Esophagus squamous epithelium (tissue), 5 donors: ENCODE data around the gene DAPK2. TPM values are rescaled to one million over a fixed set of nuclear protein-coding genes. Genes with fewer than 3 reads are reported as not detected.
"Not testable (repeated sequence)": the region's sequence is repeated elsewhere in the genome, so short reads cannot be mapped to it uniquely, and the experiment has no call there.

ENCODE experiments used
- DNase-seq: peaks from one replicate; lab custom pipeline; 2025; lab: John Stamatoyannopoulos, UW
- H3K27ac ChIP-seq, 4 donors: fragments of 200-600 bp; sonication (generic); one replicate each; pipeline ENCODE4 v1.5.1; 2016 to 2019; ENCODE audit warnings: mild to moderate bottlenecking in 1 of 4
- H3K27me3 ChIP-seq, 4 donors: fragments of 200-600 bp; sonication (generic); 1 replicate in 3 of 4; 2 replicates in 1 of 4; pipeline versions ENCODE4 v1.5.1 to v1.6.0; 2017 to 2021; ENCODE audit warnings: antibody characterized with exemption in 1 of 4
- H3K36me3 ChIP-seq, 3 donors: fragments of 200-600 bp; sonication (generic); one replicate each; pipeline ENCODE4 v1.5.1; 2016 to 2019
- H3K4me1 ChIP-seq, 3 donors: fragments of 200-600 bp; sonication (generic); one replicate each; pipeline ENCODE4 v1.5.1; 2017 to 2019
- H3K4me3 ChIP-seq, 4 donors: fragments of 200-600 bp; sonication (generic); 1 replicate in 3 of 4; 2 replicates in 1 of 4; pipeline ENCODE4 v1.5.1; 2016 to 2019; ENCODE audit warnings: mild to moderate bottlenecking in 2 of 4, moderate library complexity in 1 of 4
- H3K9me3 ChIP-seq, 3 donors: fragments of 200-600 bp; sonication (generic); one replicate each; pipeline ENCODE4 v1.5.1; 2016 to 2019
- POLR2A ChIP-seq, 4 donors: fragments of 450-650 bp; IDR thresholded peaks; one replicate each; pipeline ENCODE4 v1.6.1; 2017; ENCODE audit warnings: antibody characterized with exemption in 4 of 4, mild to moderate bottlenecking in 4 of 4, moderate library complexity in 3 of 4
- WGBS, 2 donors: methylation state at CpG; one replicate each; pipeline ENCODE4 v1.1.5; 2018; 5-methylcytosine and 5-hydroxymethylcytosine counted together
- intact Hi-C: fragments of 100-400 bp; cut with DNase I; formaldehyde crosslinking; loops from one replicate; pipeline ENCODE4 v1.15.0; 2022
- total RNA-seq, 4 donors: library from RNA; depleted of rRNA; stranded (reverse); fragments of >200 nt; gene quantifications; one replicate each; pipeline ENCODE4 v1.1.0, GENCODE V29; 2016
- TF ChIP-seq, protein P1 (sequence below), 6 experiments: fragments of 450-650 bp in 4 of 6; fragments of 200-600 bp in 2 of 6; sonication (generic) in 2 of 6; IDR thresholded peaks; one replicate each; pipeline ENCODE4 v1.5.1; 2016 to 2019; ENCODE audit warnings: antibody characterized with exemption in 6 of 6, mild to moderate bottlenecking in 4 of 6, moderate library complexity in 4 of 6
- donor health status: DM: yes; HTN: yes; CAD: no.

DAPK2 gene
- total RNA-seq, 4 donors from 2014 or later, result 1.9 to 12.9 (median 9.8) TPM

DNA sequence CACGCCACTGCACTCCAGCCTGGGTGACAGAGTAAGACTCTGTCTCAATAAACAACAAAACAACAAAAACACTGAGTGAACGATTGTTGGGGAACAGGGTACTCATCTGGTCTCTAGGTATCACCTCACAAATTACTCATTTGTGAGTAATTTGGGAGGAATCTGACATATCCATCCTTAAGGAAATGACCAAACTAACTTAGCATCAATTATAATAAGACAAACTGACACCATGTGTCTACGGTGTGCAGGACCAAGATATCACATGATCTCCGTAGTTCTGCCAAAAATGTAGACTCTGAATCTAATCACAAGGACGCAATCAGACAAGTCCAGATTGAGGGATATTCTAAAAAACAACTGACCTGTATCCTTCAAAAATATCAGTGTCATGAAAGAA, 12.0 kb upstream of the DAPK2 start:
- 59 to 66% methylated on average over 5 of the region's 5 CpGs for WGBS, 2 donors
- Histone ChIP-seq H3K27ac (no peak overlapping the region), H3K36me3 (no peaks in the 10 kb centered on the region), H3K27me3 (no peaks in the 10 kb centered on the region), H3K4me1 (no peaks in the 10 kb centered on the region), H3K9me3 (no peaks in the 10 kb centered on the region), H3K4me3 (no peak overlapping the region)
- DNase-seq, result no peak
- TF ChIP-seq POLR2A (IDR thresholded peaks at IDR 0.05), result no peak
- TF ChIP-seq, protein P1, sequence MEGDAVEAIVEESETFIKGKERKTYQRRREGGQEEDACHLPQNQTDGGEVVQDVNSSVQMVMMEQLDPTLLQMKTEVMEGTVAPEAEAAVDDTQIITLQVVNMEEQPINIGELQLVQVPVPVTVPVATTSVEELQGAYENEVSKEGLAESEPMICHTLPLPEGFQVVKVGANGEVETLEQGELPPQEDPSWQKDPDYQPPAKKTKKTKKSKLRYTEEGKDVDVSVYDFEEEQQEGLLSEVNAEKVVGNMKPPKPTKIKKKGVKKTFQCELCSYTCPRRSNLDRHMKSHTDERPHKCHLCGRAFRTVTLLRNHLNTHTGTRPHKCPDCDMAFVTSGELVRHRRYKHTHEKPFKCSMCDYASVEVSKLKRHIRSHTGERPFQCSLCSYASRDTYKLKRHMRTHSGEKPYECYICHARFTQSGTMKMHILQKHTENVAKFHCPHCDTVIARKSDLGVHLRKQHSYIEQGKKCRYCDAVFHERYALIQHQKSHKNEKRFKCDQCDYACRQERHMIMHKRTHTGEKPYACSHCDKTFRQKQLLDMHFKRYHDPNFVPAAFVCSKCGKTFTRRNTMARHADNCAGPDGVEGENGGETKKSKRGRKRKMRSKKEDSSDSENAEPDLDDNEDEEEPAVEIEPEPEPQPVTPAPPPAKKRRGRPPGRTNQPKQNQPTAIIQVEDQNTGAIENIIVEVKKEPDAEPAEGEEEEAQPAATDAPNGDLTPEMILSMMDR (IDR thresholded peaks at IDR 0.05), result no peak
- intact Hi-C loops, result no loop called here

DNA sequence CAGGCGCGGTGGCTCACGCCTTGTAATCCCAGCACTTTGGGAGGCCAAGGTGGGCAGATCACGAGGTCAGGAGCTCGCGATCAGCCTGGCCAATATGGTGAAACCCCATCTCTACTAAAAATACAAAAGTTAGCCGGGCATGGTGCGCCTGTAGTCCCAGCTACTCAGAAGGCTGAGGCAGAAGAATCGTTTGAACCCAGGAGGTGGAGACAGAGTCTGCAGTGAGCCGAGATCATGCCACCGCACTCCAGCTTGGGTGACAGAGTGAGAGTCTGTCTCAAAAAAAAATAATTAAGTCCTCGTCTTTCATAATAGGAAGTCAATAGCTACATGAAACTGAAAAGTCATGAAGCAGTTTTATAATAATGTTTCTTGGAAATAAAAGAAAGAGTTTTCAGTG, 7.4 kb upstream of the DAPK2 start:
- DNase-seq, H3K4me1 ChIP-seq, H3K36me3 ChIP-seq, intact Hi-C loops, H3K9me3 ChIP-seq, H3K27ac ChIP-seq, H3K4me3 ChIP-seq, H3K27me3 ChIP-seq: not testable (repeated sequence)
- 88 to 89% methylated on average over 12 of the region's 12 CpGs for WGBS, 2 donors

DNA sequence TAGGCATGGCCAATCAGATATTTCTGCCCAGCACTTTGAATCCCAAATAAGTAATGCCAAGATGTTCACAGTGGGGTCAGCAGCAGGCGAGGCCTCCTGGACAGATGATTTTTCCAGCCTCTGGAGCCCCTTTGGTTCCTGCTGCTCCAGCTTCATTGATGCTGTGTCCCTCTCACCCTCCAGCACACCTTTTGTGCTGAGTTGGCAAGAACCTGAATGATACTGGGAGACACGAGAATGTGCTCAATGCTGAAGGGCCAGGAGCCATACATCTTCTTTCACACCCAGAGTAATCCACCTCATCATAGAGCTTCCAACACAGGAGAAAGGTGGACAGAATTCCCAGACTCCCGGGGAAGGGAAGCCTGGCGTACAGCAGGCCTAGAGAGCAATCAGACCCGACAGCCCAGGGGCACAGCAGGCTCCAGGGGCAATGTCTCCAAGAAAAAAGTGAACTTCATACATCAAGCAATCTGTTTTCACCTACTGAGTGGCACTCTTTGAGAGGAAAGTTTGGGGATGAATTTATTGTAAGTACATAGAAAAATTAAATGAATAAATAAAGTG, 6.7 kb upstream of the DAPK2 start:
- no peaks in the 10 kb centered on the region for H3K4me1 ChIP-seq
- H3K4me3 ChIP-seq, result no peak overlapping the region
- intact Hi-C loops, result no loop called here
- H3K36me3 ChIP-seq, result no peaks in the 10 kb centered on the region
- H3K9me3 ChIP-seq, result no peaks in the 10 kb centered on the region
- TF ChIP-seq, protein P1 (IDR thresholded peaks at IDR 0.05), result no peak
- no peak for TF ChIP-seq POLR2A (IDR thresholded peaks at IDR 0.05)
- H3K27ac ChIP-seq, result no peak overlapping the region
- 86 to 92% methylated on average over 2 to 5 of the region's 5 CpGs for WGBS, 2 donors
- DNase-seq, result no peak
- peaks cover 0 to 5% (median 0%) of the 10 kb centered on the region in 4 donors for H3K27me3 ChIP-seq

DNA sequence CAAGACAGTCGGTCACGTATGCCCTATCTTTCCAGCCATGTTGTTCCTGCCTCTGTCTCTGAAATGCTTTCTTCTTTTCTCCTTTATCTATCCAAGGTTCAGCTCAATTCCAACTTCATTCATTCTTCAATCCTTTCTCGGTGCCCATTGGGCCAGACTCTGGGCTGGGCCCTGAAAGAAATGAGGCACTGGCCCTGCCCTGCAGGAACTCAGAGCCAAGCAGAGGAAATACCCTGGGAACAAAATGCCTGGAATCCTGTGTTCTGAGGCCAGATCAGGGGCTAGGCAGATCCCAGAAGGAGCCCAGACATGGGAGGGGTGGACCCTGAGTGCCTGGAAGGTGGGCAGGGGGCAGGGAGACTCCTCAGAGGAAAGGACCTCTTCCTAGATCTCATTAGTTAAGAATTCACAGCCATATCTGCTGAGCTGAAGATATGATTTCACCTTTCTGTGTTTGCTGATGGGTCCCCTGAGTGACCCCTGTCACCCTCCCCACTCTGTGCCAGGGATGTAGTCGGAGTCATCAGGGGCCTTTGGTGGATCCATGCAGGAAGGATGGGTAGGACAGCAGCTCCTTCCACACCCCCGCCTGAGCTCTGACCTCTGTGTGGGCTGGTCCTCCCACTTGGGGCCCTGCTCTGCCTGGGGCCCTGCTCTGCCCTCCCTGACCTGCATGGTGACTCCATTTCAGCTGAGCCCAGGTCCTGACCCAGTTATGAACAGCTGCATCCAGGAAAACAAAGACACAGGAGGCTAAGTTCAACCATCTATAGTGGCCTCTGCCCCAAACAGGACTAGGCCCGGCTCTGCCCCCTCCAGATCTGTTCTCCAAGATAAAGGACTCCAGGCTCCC, 5.3 kb upstream of the DAPK2 start:
- intact Hi-C loops, result no loop called here
- no peak overlapping the region for H3K27ac ChIP-seq

DNA sequence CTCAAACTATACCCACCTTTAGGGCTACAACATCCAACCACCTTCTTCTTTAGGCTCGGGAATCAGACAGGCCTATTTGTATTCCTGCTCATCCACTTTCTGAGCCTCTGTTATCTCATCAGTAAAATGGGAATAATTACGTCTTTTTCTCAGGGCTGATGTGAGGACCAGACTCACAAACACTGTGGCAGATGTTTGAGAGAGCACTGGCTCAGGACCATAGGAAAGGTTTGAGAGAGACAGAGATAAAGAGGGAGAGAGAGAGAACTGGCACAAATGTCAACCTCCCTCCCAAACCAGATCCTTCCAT, 4.8 kb upstream of the DAPK2 start:
- no peak for TF ChIP-seq POLR2A (IDR thresholded peaks at IDR 0.05)
- TF ChIP-seq, protein P1 (IDR thresholded peaks at IDR 0.05), result no peak
- DNase-seq, result no peak
- no peak overlapping the region for H3K4me3 ChIP-seq
- intact Hi-C loops, result no loop called here
- no peaks in the 10 kb centered on the region for H3K36me3 ChIP-seq
- H3K27me3 ChIP-seq, result peaks cover 0 to 18% (median 0%) of the 10 kb centered on the region in 4 donors
- H3K9me3 ChIP-seq, result no peaks in the 10 kb centered on the region
- WGBS, 2 donors, result 83 to 100% methylated on average over 2 of the region's 2 CpGs
- H3K27ac ChIP-seq, result no peak overlapping the region
- peaks cover 3 to 14% (median 6%) of the 10 kb centered on the region in 3 donors for H3K4me1 ChIP-seq

More for the DNA sequence above, 5.3 kb upstream of the DAPK2 start:
- Histone ChIP-seq H3K4me3 (no peak overlapping the region), H3K27me3 (peaks cover 0 to 18% (median 0%) of the 10 kb centered on the region in 4 donors), H3K4me1 (peaks cover 2 to 11% (median 3%) of the 10 kb centered on the region in 3 donors), H3K9me3 (no peaks in the 10 kb centered on the region), H3K36me3 (no peaks in the 10 kb centered on the region)
- WGBS, 2 donors, result 89 to 95% methylated on average over 4 of the region's 6 CpGs
- DNase-seq, result no peak
- TF ChIP-seq, protein P1 (IDR thresholded peaks at IDR 0.05), result no peak
- no peak for TF ChIP-seq POLR2A (IDR thresholded peaks at IDR 0.05)
